K562 (cell line): ENCODE results near the gene SLC16A4. TPM values are rescaled to one million over a fixed set of nuclear protein-coding genes. Genes with fewer than 3 reads are reported as not detected.
A peak's percentile ranks its signal among the peaks of the same experiment; 100 is the strongest.

Experiments used
- AFF4 ChIP-seq: sonication (generic); formaldehyde crosslinking; IDR thresholded peaks from 2 replicates; pipeline ENCODE4 v1.8.0; 2023; ENCODE audit warnings: mild to moderate bottlenecking, missing genetic modification reagents
- BRF2 ChIP-seq: IDR thresholded peaks from 3 replicates; pipeline ENCODE4 v1.6.1; 2011; ENCODE audit warnings: borderline replicate concordance, mild to moderate bottlenecking; ENCODE audit not compliant: insufficient read length, insufficient read depth
- GTF2E2 ChIP-seq: fragments of 200-800 bp; sonication (Bioruptor generic); IDR thresholded peaks from 2 replicates; pipeline ENCODE4 v1.6.1; 2016; ENCODE audit warnings: missing genetic modification characterization, missing compliant biosample characterization
- MAFG ChIP-seq: fragments of 450-650 bp; conservative IDR thresholded peaks from 2 replicates; pipeline ENCODE4 v1.6.1; 2016; ENCODE audit warnings: missing genetic modification characterization, missing compliant biosample characterization
- MGA ChIP-seq: fragments of 450-650 bp; IDR thresholded peaks from 2 replicates; pipeline ENCODE4 v1.6.1; 2016; ENCODE audit warnings: mild to moderate bottlenecking, moderate library complexity
- NBN ChIP-seq: fragments of 450-650 bp; IDR thresholded peaks from 2 replicates; pipeline ENCODE4 v1.6.1; 2016; ENCODE audit warnings: low read depth, mild to moderate bottlenecking
- NR2F6 ChIP-seq: fragments of 450-650 bp; formaldehyde crosslinking; IDR thresholded peaks from 2 replicates; pipeline ENCODE4 v1.4.0; 2020; ENCODE audit warnings: mild to moderate bottlenecking
- OTX1 ChIP-seq: fragments of 450-650 bp; formaldehyde crosslinking; IDR thresholded peaks from 2 replicates; pipeline ENCODE4 v1.4.0; 2022; ENCODE audit warnings: mild to moderate bottlenecking
- SNRNP70 ChIP-seq: fragments of 200-400 bp; formaldehyde crosslinking; optimal IDR thresholded peaks from 2 replicates; pipeline ENCODE3; 2017; ENCODE audit warnings: low read depth, low read length
- SRSF1 ChIP-seq: fragments of 200-400 bp; formaldehyde crosslinking; IDR thresholded peaks from 2 replicates; pipeline ENCODE4 v1.6.1; 2017; ENCODE audit warnings: mild to moderate bottlenecking, low read depth, low read length, moderate library complexity
- polyA plus RNA-seq, 8 experiments: library from polyadenylated mRNA; depleted of rRNA in 4 of 8; stranded (reverse) in 5 of 8; unstranded in 3 of 8; fragments of >200 nt; fragmentation: Nextera tagmentation in 2 of 8; fragmentation: Illumina TruSeq in 1 of 8; extraction: Ambion mirVana in 2 of 8; extraction: Trizol in 1 of 8; gene quantifications; 2 replicates each; pipeline versions ENCODE4 v1.2.1 to v1.2.3, GENCODE V29; 2011 to 2014; ENCODE audit warnings: inconsistent platforms in 1 of 8, missing spikeins in 1 of 8
- total RNA-seq, 7 experiments: library from RNA; depleted of rRNA in 6 of 7; stranded (reverse); fragments of >200 nt in 6 of 7; fragmentation: Illumina TruSeq in 2 of 7; extraction: Trizol in 2 of 7; gene quantifications; 2 replicates each; pipeline versions ENCODE4 v1.2.1 to v1.2.3, GENCODE V29; 2011 to 2021; ENCODE audit warnings: low replicate concordance in 1 of 7

Gene SLC16A4
- total and polyA plus RNA-seq, 9 of the 15 experiments (the other 6 are each of a cell fraction or from before 2014, with no cell fraction given): 0.04 to 0.31 (median 0.18) TPM; not detected in 1

- TF ChIP-seq MGA (no peak), AFF4 (CRISPR knock-in tag) (no peak), NR2F6 (CRISPR knock-in tag) (no peak), SNRNP70 (no peak), BRF2 (no peak), OTX1 (no peak), GTF2E2 (tag) (no peak), NBN (no peak), MAFG (peak; percentile 77), SRSF1 (no peak)
Measured at GRCh38 chr1:110420874-110421793, 30.3 kb upstream of the SLC16A4 start (continued).
